GM18517 (cell line): ENCODE results near the gene SERPINA9.

Experiments used
- ATAC-seq: cut with Tn5 transposase; IDR thresholded peaks from one replicate; pipeline ENCODE4 v1.9.1; 2021; ENCODE audit warnings: mild to moderate bottlenecking, moderate library complexity; ENCODE audit not compliant: unreplicated experiment

SERPINA9 gene

DNA sequence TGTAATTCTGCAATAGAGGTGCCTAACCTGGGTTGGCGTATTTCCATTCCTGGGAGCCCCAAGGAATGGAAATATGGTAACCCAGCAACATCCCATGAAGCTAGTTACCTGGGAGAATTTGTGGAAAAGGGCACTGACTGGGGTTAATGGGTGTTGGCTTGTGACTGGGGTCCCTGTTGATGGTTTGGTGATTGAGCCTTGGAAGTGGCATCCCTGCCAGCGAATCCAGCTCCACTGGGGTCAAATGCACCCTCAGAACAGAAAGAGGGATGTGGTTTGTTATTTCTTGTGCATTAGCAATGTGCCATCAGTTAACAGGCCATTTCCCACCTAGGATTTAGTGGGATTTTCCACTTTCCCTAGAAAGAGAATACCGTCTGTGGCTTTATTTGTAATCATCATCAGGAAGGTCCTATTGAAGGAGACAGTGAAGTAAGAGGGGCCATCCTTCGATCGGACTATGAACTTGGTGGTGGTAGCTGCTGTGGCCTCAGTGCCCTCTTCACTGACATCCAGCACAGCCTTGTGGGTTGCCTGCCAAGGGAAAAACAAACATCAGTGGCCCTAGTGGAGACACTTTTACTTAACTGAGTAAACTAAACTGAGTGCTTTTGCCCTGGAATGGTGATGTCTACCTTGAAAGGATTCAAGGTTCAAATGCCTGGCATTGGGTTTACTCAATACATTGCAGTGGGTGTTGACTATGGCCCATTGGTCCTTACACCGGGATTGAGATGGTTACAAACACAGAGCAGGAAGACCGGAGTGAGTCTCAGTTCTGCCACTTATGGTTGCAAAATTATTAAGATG, 13.0 kb downstream of the SERPINA9 start:
- no peak for ATAC-seq

GRCh38 chr14:94462219-94462551, 13.8 kb downstream of the SERPINA9 start:
- no peak for ATAC-seq

DNA sequence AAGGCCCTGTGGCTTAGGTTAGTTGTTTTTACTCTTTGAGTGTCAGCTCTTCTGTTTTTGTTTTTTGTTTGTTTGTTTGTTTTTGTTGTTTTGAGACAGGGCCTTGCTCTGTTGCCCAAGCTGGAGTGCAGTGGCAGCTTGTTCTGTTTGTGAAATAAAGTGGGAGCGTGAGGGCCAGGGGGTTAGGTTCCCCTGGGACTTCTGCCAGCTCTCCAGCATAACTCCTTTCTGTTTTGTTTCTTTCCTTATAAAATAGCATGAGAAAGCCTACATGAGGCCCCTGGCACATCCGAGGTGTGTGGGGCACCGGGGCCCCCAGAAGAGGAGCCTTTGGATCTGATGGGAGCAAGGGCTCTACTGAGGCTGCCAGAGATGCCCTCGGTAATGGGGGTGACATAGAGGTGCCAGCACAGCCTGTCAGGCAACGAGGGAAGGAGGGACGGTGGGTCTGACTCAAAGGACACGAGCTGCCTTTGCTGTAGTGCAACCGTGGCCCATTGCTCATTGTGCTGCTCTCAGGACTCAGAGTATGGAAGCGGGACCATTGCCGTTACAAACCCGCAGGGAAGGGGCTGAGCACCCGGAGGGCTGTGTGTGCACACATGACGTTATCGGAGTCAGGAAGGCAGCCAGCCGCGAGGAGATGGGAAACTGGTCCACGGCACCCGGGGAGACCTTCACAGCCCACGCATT, 14.3 kb downstream of the SERPINA9 start:
- no peak for ATAC-seq

- ATAC-seq: no peak
Measured at GRCh38 chr14:94460631-94461416, 15.2 kb downstream of the SERPINA9 start.

GRCh38 chr14:94458558-94459205, 17.3 kb downstream of the SERPINA9 start:
- no peak for ATAC-seq

DNA sequence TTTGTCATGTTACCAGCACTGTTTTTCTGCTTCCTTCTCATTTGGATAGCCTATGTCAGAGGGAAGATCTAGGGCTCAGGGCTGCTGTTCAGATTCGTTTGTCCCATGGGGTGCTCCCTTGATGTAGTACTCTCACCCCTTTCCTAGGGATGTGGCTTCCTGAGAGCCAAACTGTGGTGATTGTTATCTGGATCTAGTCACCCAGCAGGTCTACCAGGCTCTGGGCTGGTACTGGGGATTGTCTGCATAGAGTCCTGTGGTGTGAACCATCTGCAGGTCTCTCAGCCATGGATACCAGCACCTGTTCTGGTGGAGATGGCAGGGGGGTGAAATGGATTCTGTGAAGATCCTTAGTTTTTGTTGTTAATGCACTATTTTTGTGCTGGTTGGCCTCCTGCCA, 17.9 kb downstream of the SERPINA9 start:
- no peak for ATAC-seq

DNA sequence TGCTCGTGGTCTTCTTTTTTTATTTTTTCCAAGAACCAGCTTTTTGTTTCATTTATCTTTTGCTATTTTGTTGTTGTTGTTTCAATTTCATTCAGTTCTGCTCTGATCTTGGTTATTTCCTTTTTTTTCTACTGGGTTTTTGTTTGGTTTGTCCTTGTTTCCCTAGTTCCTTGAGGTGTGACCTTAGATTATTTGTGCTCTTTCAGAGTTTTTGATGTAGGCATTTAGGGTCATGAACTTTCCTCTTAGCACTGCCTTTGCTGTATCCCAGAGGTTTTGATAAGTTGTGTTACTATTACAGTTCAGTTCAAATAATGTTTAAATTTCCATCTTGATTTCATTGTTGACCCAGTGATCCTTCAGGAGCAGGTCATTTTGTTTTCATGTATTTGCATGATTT, 20.1 kb downstream of the SERPINA9 start:
- no peak for ATAC-seq

- no peak for ATAC-seq
Measured at GRCh38 chr14:94451826-94452225, 24.2 kb downstream of the SERPINA9 start.

GRCh38 chr14:94451091-94451771, 24.8 kb downstream of the SERPINA9 start:
- ATAC-seq: no peak

DNA sequence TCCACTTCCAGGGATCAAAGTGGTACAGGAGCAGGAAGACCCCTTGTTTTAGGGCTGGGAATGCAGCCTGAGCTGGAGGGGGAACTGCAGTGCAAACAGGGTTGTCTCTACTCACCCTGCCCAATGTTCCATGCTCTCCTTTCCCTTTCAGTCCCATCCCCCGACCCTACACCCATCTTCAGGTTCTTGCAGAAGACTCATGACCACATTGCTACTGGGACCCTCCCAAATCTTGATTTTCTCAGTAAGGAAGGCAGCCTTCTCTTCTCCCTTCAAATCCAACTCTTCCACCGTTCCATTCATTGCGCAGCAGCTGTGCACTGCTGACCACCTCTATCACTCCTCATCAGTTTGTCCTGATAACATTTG, 25.3 kb downstream of the SERPINA9 start:
- no peak for ATAC-seq

DNA sequence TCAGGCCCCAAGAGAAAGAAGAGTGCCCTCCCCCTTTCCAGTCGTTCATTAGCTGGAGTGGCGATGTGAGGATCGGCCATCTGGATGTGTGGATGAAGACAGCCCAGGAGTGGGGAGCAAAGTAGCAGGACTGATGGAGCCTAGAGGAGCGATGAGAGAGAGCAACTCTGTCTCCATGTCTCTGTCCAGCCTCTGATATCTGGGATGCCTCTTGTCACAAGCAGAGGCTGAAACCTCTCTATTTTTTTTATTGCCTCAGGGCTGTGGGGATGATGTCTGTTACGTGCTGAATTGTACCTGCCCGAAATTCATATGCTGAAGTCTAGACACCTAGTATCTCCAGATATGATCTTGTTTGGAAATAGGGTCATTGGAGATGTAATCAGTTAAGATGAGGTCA, 26.1 kb downstream of the SERPINA9 start:
- no peak for ATAC-seq

GRCh38 chr14:94448071-94448808, 27.8 kb downstream of the SERPINA9 start:
- ATAC-seq: no peak

DNA sequence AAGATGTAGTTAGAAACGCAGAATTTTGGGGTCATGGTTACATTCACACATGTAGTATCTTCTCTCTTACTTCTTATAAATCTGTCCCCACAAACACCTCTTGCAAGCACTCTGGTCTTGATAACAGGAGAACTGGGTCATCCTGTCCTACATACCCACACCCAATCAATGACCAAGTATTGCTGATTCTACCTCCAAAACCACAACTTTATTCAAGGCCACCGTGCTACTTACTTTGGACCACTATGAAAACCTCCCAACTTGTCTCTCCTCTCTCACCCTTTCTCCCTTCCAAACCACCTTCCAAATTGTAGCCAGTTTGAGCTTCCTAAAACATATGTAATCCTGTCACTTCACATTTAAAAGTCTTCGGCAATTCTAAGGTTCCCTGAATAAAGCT, 28.8 kb downstream of the SERPINA9 start:
- ATAC-seq: no peak

GRCh38 chr14:94446126-94446525, 29.9 kb downstream of the SERPINA9 start:
- ATAC-seq: no peak

DNA sequence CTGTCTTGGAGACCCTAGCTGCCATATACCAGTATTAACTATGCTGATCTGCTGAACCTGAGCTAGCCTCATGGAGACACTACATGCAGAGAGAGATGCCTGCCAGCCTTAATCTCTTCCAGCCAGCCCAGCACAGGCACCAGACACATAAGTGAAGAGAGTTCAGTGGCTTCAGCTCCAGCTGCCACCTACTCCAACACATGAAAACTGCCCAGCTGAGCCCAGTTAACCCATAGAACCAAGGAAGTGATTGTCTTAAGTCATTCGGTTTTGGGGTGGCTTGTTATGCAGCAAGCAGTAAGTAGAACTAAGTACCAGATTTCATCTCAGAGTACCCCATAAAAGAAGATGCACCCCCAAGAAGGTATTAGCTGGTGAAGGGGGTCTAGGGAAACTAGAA, 31.0 kb downstream of the SERPINA9 start:
- ATAC-seq: no peak

DNA sequence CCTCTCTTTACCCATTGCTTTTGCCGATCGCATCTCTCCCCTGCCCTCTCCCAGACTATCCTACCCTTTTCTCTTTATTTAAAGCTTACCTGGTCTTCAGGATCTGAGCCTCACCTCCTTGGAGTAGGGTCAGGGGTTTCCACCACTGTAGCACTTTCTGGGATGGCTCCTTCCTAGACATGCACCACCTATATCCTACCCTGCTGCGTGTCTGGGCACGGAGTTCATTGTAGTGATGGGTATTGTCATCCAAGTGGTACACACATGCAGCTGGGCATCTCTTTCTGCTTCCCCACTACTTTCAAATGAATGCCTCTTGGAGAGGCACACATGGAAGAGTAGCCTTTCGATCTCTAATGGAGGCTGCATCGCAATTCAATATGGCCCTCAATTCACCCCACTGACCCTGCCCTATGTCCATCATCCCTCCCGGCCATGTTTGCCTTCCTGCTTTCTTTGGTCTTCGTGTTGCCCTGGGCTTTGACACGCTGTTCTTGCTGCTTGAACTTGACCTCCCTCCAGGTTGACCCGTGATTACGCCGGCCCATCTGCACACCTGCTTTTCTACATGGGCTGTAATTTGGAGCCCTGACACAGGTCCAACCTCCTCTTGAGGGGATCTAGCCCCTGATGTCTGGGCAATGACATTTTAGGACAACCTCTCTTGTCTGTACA, 34.3 kb downstream of the SERPINA9 start:
- no peak for ATAC-seq

DNA sequence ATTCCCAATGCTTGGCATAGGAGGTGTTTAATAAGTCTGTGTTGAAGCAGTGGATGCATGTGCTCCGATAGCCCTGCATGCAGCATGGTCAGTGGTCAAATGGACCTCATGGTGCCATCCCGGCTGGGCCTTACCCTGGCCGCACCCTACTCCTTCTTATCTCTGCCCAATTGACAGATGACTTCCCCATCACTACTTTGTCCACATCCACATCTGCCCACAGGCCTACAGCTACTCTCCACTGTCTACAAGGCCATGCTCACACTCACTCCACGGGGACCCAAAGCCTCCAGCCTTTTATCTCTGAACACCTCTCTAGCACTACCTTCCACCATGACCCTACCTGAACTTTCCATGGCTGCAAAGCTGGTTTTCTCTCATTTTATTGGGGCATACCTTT, 34.9 kb downstream of the SERPINA9 start:
- no peak for ATAC-seq

- ATAC-seq: no peak
Measured at GRCh38 chr14:94439453-94440057, 36.4 kb downstream of the SERPINA9 start.

GRCh38 chr14:94428610-94429009, 47.4 kb downstream of the SERPINA9 start:
- ATAC-seq: no peak
